Type B pancreatic cell (in vitro differentiated cells): ENCODE data around the gene MAPK8IP3. TPM values are rescaled to one million over a fixed set of nuclear protein-coding genes. Genes with fewer than 3 reads are reported as not detected.

ENCODE experiments used
- DNase-seq: peaks from one replicate; pipeline ENCODE4 v3.0.0; 2021; ENCODE audit warnings: mixed read lengths; ENCODE audit not compliant: unreplicated experiment; ENCODE audit errors: extremely low spot score
- H3K27ac Mint-ChIP-seq: 2 replicates; pipeline ENCODE4 v1.8.0; 2021; ENCODE audit warnings: mild to moderate bottlenecking, mixed read lengths
- H3K27me3 Mint-ChIP-seq: 2 replicates; pipeline ENCODE4 v1.8.0; 2021; ENCODE audit warnings: mixed read lengths
- H3K36me3 Mint-ChIP-seq: 2 replicates; pipeline ENCODE4 v1.8.0; 2021; ENCODE audit warnings: mixed read lengths
- H3K4me1 Mint-ChIP-seq: one replicate; pipeline ENCODE4 v1.8.0; 2021; ENCODE audit warnings: mixed read lengths; ENCODE audit not compliant: unreplicated experiment
- H3K4me3 Mint-ChIP-seq: 2 replicates; pipeline ENCODE4 v1.8.0; 2021; ENCODE audit warnings: mild to moderate bottlenecking, mixed read lengths
- H3K9me3 Mint-ChIP-seq: 2 replicates; pipeline ENCODE4 v1.8.0; 2021; ENCODE audit warnings: mixed read lengths
- CTCF ChIP-seq: fragments of 200-600 bp; sonication (generic); conservative IDR thresholded peaks from 2 replicates; pipeline ENCODE4 v1.5.0; 2021; ENCODE audit warnings: antibody characterized with exemption, mild to moderate bottlenecking
- total RNA-seq: library from RNA; stranded (reverse); gene quantifications from 2 replicates; pipeline ENCODE4 v1.2.1, GENCODE V29; 2021; ENCODE audit warnings: low replicate concordance

The MAPK8IP3 gene
- total RNA-seq, 1 donor from 2014 or later = 97.5 TPM

GRCh38 chr16:1749152-1750117 lies 43.4 kb downstream of the MAPK8IP3 start:
- no peak overlapping the region for H3K27ac Mint-ChIP-seq
- no peaks in the 10 kb centered on the region for H3K9me3 Mint-ChIP-seq
- no peak overlapping the region for H3K4me3 Mint-ChIP-seq
- no peaks in the 10 kb centered on the region for H3K4me1 Mint-ChIP-seq
- no peaks in the 10 kb centered on the region for H3K36me3 Mint-ChIP-seq
- H3K27me3 Mint-ChIP-seq = no peaks in the 10 kb centered on the region
- no peak for TF ChIP-seq CTCF
- DNase-seq = no peak

- H3K4me1 Mint-ChIP-seq = no peaks in the 10 kb centered on the region
- no peaks in the 10 kb centered on the region for H3K9me3 Mint-ChIP-seq
- no peak overlapping the region for H3K4me3 Mint-ChIP-seq
- DNase-seq = no peak
- no peak overlapping the region for H3K27ac Mint-ChIP-seq
- TF ChIP-seq CTCF = no peak
- H3K27me3 Mint-ChIP-seq = no peaks in the 10 kb centered on the region
- no peaks in the 10 kb centered on the region for H3K36me3 Mint-ChIP-seq
Observed at GRCh38 chr16:1751946-1752345, 46.0 kb downstream of the MAPK8IP3 start.

- no peaks in the 10 kb centered on the region for H3K4me1 Mint-ChIP-seq
- H3K9me3 Mint-ChIP-seq = no peaks in the 10 kb centered on the region
- no peak for TF ChIP-seq CTCF
- DNase-seq = no peak
- no peaks in the 10 kb centered on the region for H3K36me3 Mint-ChIP-seq
- no peaks in the 10 kb centered on the region for H3K27me3 Mint-ChIP-seq
- no peak overlapping the region for H3K4me3 Mint-ChIP-seq
- H3K27ac Mint-ChIP-seq = no peak overlapping the region
Observed at GRCh38 chr16:1752853-1753252, 46.9 kb downstream of the MAPK8IP3 start.

GRCh38 chr16:1754204-1754603 lies 48.2 kb downstream of the MAPK8IP3 start:
- TF ChIP-seq CTCF = no peak
- no peaks in the 10 kb centered on the region for H3K27me3 Mint-ChIP-seq
- no peaks in the 10 kb centered on the region for H3K36me3 Mint-ChIP-seq
- no peaks in the 10 kb centered on the region for H3K4me1 Mint-ChIP-seq
- DNase-seq = no peak
- no peak overlapping the region for H3K4me3 Mint-ChIP-seq
- peak overlapping the region; percentile 69 for H3K27ac Mint-ChIP-seq
- H3K9me3 Mint-ChIP-seq = no peaks in the 10 kb centered on the region

- no peak for TF ChIP-seq CTCF
Observed at GRCh38 chr16:1757714-1758461, 51.9 kb downstream of the MAPK8IP3 start.

More at GRCh38 chr16:1757714-1758461, 51.9 kb downstream of the MAPK8IP3 start:
- DNase-seq = no peak
- Mint-ChIP-seq H3K9me3 (no peaks in the 10 kb centered on the region), H3K27me3 (no peaks in the 10 kb centered on the region), H3K27ac (no peak overlapping the region), H3K36me3 (no peaks in the 10 kb centered on the region), H3K4me3 (no peak overlapping the region), H3K4me1 (no peaks in the 10 kb centered on the region)
